Activated CD8-positive, alpha-beta memory T cell treated with anti-CD3 and anti-CD28 coated beads for 1 hour (primary cell): Measurements from ENCODE around the gene TNFRSF14.
"Not testable (repeated sequence)": the region's sequence is repeated elsewhere in the genome, so short reads cannot be mapped to it uniquely, and the experiment has no call there.

ENCODE experiments used
- DNase-seq, 2 donors: peaks; one replicate each; pipeline ENCODE4 v3.0.0-alpha.2; 2020; ENCODE audit warnings: low read depth in 1 of 2; ENCODE audit errors: extremely low read depth in 1 of 2

TNFRSF14 gene

GRCh38 chr1:2538376-2538775, 17.8 kb upstream of the TNFRSF14 start:
- DNase-seq, result no peak

GRCh38 chr1:2538872-2539271, 17.3 kb upstream of the TNFRSF14 start:
- DNase-seq, result no peak

- DNase-seq, result no peak
These were observed 16.8 kb upstream of the TNFRSF14 start for GRCh38 chr1:2539312-2539907.

- no peak for DNase-seq
These were observed 15.2 kb upstream of the TNFRSF14 start for GRCh38 chr1:2540816-2541492.

GRCh38 chr1:2541619-2542245, 14.4 kb upstream of the TNFRSF14 start:
- DNase-seq, result no peak

- no peak for DNase-seq
These were observed 13.8 kb upstream of the TNFRSF14 start for GRCh38 chr1:2542246-2542915.

- no peak for DNase-seq
These were observed 12.6 kb upstream of the TNFRSF14 start for GRCh38 chr1:2543543-2544092.

GRCh38 chr1:2544093-2544874, 11.9 kb upstream of the TNFRSF14 start:
- no peak for DNase-seq

GRCh38 chr1:2544875-2545640, 11.1 kb upstream of the TNFRSF14 start:
- no peak for DNase-seq

GRCh38 chr1:2545754-2546514, 10.2 kb upstream of the TNFRSF14 start:
- DNase-seq, result peak; percentile 74 to 82

GRCh38 chr1:2546515-2547209, 9.5 kb upstream of the TNFRSF14 start:
- peak in 1 of 2 donors; percentile 67 for DNase-seq

GRCh38 chr1:2547210-2548067, 8.7 kb upstream of the TNFRSF14 start:
- DNase-seq, result no peak

GRCh38 chr1:2548068-2548589, 8.0 kb upstream of the TNFRSF14 start:
- DNase-seq, result peak; percentile 60 to 83

- DNase-seq, result not testable (repeated sequence)
These were observed 6.7 kb upstream of the TNFRSF14 start for GRCh38 chr1:2549367-2550029.

GRCh38 chr1:2550309-2550861, 5.8 kb upstream of the TNFRSF14 start:
- not testable (repeated sequence) for DNase-seq

GRCh38 chr1:2551544-2551943, 4.6 kb upstream of the TNFRSF14 start:
- not testable (repeated sequence) for DNase-seq
